SU-DHL-6 (cell line): ENCODE results near the gene IDS.
"Not testable (repeated sequence)": the region's sequence is repeated elsewhere in the genome, so short reads cannot be mapped to it uniquely, and the experiment has no call there.

Experiments
- CTCF ChIP-seq: fragments of 200-600 bp; sonication (generic); IDR thresholded peaks from one replicate; pipeline ENCODE4 v1.5.1; 2017; ENCODE audit warnings: antibody characterized with exemption, mild to moderate bottlenecking, low read length, moderate library complexity; ENCODE audit not compliant: insufficient read depth, poor library complexity, severe bottlenecking
- EZH2phosphoT487 ChIP-seq: fragments of 200-600 bp; sonication (generic), shearing (Covaris generic); conservative IDR thresholded peaks from 2 replicates; pipeline ENCODE4 v1.6.1; 2018; ENCODE audit warnings: mild to moderate bottlenecking, antibody characterized with exemption, low read length, moderate library complexity, mixed read lengths

GRCh38 chrX:149550454-149550853, 45.3 kb upstream of the IDS start:
- not testable (repeated sequence) for TF ChIP-seq CTCF, EZH2phosphoT487
